ENCODE data around the gene SREBF2. TPM values are rescaled to one million over a fixed set of nuclear protein-coding genes. Genes with fewer than 3 reads are reported as not detected.

The SREBF2 gene
- total and polyA plus RNA-seq, 2 of the 13 experiments (the other 11 are each of a cell fraction or from before 2014, with no cell fraction given), result 53.8 to 72.6 TPM

- Histone ChIP-seq H3K4me3 (replicated peaks in 1 of 3; ENCODE audit: insufficient read depth in 1 of 3, low read depth in 2 of 3, low read length in 3 of 3) (peak overlapping the region in 1 of 3 experiments; percentile 52; a peak in 2 of 6 replicates), H3K27me3 (ENCODE audit: control insufficient read depth in 1 of 2, insufficient read depth in 2 of 2, low read length in 2 of 2) (peaks cover 23 to 52% of the 10 kb centered on the region in 2 experiments), H3K9ac (ENCODE audit: insufficient read depth, low read depth, low read length) (no peak overlapping the region), H4K20me1 (ENCODE audit: insufficient read depth, low read length) (peaks cover 41% of the 10 kb centered on the region), H2AFZ (ENCODE audit: low read length) (no peak overlapping the region), H3K4me1 (ENCODE audit: insufficient read depth, low read length) (peaks cover 7% of the 10 kb centered on the region; the same call in 1 of the 2 replicates), H3K79me2 (ENCODE audit: insufficient read depth, low read length) (no peaks in the 10 kb centered on the region), H3K36me3 (replicated peaks in 1 of 2; ENCODE audit: control insufficient read depth in 1 of 2, insufficient read depth in 2 of 2, low read length in 2 of 2) (no peaks in the 10 kb centered on the region), H3K4me2 (ENCODE audit: low read depth, low read length) (peak overlapping the region; percentile 61; the same call in 1 of the 2 replicates), H3K9me3 (ENCODE audit: low read length) (no peaks in the 10 kb centered on the region), H3K27ac (ENCODE audit: extremely low read length, insufficient read depth, low read length) (no peak overlapping the region)
- 31% methylated on average over 15 of the region's 37 CpGs for WGBS (ENCODE audit: low lambda C conversion rate)
- POLR2A ChIA-PET, result interaction anchor here (0.6 kb wide), 1 partner anchor 25 kb away, joined by 3 read pairs; no protein-coding TSS in a partner anchor
- CTCF ChIA-PET (ENCODE audit: low intra/inter-chr PET ratio, low total read pairs), result no interaction called here
- intact Hi-C loops (cut with micrococcal nuclease; ENCODE audit: unreplicated experiment), result no loop called here
- no peak for FAIRE-seq
- DNase-seq (ENCODE audit: low spot score), result no peak
- in situ Hi-C loops (cut with HindIII; ENCODE audit: extremely low pct_ligation_motif_present, low pct_unique_long_range_greater_than_20kb), result no loop called here
- no peak for ATAC-seq
- TF ChIP-seq SMARCE1 (IDR thresholded peaks at IDR 0.05; ENCODE audit: borderline replicate concordance) (no peak), HNRNPL (IDR thresholded peaks at IDR 0.05; ENCODE audit: low read depth, low read length) (no peak)
- no TSS peak for BruUV-seq (replicated peaks)
Observed at GRCh38 chr22:41911001-41911611, 78.2 kb downstream of the SREBF2 start.

- Histone ChIP-seq H3K9ac (ENCODE audit: insufficient read depth, low read depth, low read length) (no peak overlapping the region), H3K27ac (ENCODE audit: extremely low read length, insufficient read depth, low read length) (no peak overlapping the region), H4K20me1 (ENCODE audit: insufficient read depth, low read length) (peaks cover 32% of the 10 kb centered on the region), H3K4me3 (replicated peaks in 1 of 3; ENCODE audit: insufficient read depth in 1 of 3, low read depth in 2 of 3, low read length in 3 of 3) (no peak overlapping the region), H3K9me3 (ENCODE audit: low read length) (no peaks in the 10 kb centered on the region), H2AFZ (ENCODE audit: low read length) (no peak overlapping the region), H3K4me1 (ENCODE audit: insufficient read depth, low read length) (peaks cover 7% of the 10 kb centered on the region; the same call in 1 of the 2 replicates), H3K79me2 (ENCODE audit: insufficient read depth, low read length) (no peaks in the 10 kb centered on the region), H3K36me3 (replicated peaks in 1 of 2; ENCODE audit: control insufficient read depth in 1 of 2, insufficient read depth in 2 of 2, low read length in 2 of 2) (no peaks in the 10 kb centered on the region), H3K4me2 (ENCODE audit: low read depth, low read length) (no peak overlapping the region), H3K27me3 (ENCODE audit: control insufficient read depth in 1 of 2, insufficient read depth in 2 of 2, low read length in 2 of 2) (peaks cover 25 to 64% of the 10 kb centered on the region in 2 experiments)
- DNase-seq (ENCODE audit: low spot score) (no peak), ATAC-seq (no peak), FAIRE-seq (no peak)
- 6% methylated on average over 6 of the region's 9 CpGs for WGBS (ENCODE audit: low lambda C conversion rate)
- in situ Hi-C loops (cut with HindIII; ENCODE audit: extremely low pct_ligation_motif_present, low pct_unique_long_range_greater_than_20kb) (no loop called here), intact Hi-C loops (cut with micrococcal nuclease; ENCODE audit: unreplicated experiment) (no loop called here)
- BruUV-seq (replicated peaks), result no TSS peak
- POLR2A ChIA-PET, result no interaction called here
- CTCF ChIA-PET (ENCODE audit: low intra/inter-chr PET ratio, low total read pairs), result no interaction called here
- TF ChIP-seq CEBPG (CRISPR knock-in tag; IDR thresholded peaks at IDR 0.05), result no peak
- no peak for TF ChIP-seq ZNF567 (CRISPR knock-in tag; IDR thresholded peaks at IDR 0.05; ENCODE audit: borderline replicate concordance)
- TF ChIP-seq RFXAP (CRISPR knock-in tag; IDR thresholded peaks at IDR 0.05; ENCODE audit: borderline replicate concordance), result no peak
- no peak for TF ChIP-seq ZBTB40 (IDR thresholded peaks at IDR 0.05)
- TF ChIP-seq ZBTB40 (CRISPR knock-in tag; IDR thresholded peaks at IDR 0.05), result no peak
- TF ChIP-seq SNAPC2 (CRISPR knock-in tag; IDR thresholded peaks at IDR 0.05), result no peak
Observed at GRCh38 chr22:41912338-41913039, 79.6 kb downstream of the SREBF2 start.

All from HepG2 (cell line).